HepG2 (cell line): Measurements from ENCODE around the gene SMAD3. TPM values are rescaled to one million over a fixed set of nuclear protein-coding genes. Genes with fewer than 3 reads are reported as not detected.

Experiments
- ATAC-seq: fragments of 200-7000 bp; cut with Tn5 transposase; 3 replicates; pipeline ENCODE4 v1.9.1; 2020; ENCODE audit warnings: mild to moderate bottlenecking, moderate library complexity
- BruUV-seq: library from RNA; stranded (reverse); fragments of 400-500 nt; replicated peaks from 2 replicates; lab custom pipeline; 2021; lab: Mats Ljungman, UMichigan
- CTCF ChIA-PET: fragments of 300-600 bp; formaldehyde crosslinking; extraction: SDS; loops from one replicate; lab custom pipeline; 2021; ENCODE audit warnings: low total read pairs, inconsistent platforms, low intra/inter-chr PET ratio; lab: Yijun Ruan, JAX
- POLR2A ChIA-PET: fragments of 350-600 bp; sonication (Branson Sonifier 250); formaldehyde crosslinking; loops from one replicate; lab custom pipeline; 2020; ENCODE audit warnings: antibody characterized with exemption, inconsistent platforms; lab: Yijun Ruan, JAX
- DNase-seq: peaks from one replicate; pipeline ENCODE4 v3.0.0-alpha.2; 2015; ENCODE audit warnings: low spot score
- FAIRE-seq: peaks from 3 replicates; lab custom pipeline; 2011; peaks lifted over from hg19 to GRCh38; lab: Jason Lieb, UNC
- H2AFZ ChIP-seq: one replicate; pipeline ENCODE4 v1.6.1; 2011; ENCODE audit warnings: low read length, inconsistent platforms
- H3K27ac ChIP-seq: fragments of 300-600 bp; 3 replicates; pipeline ENCODE4 v1.8.0; 2011; ENCODE audit warnings: mixed run types, mild to moderate bottlenecking, mixed read lengths, low read length, inconsistent platforms; ENCODE audit not compliant: insufficient read depth; ENCODE audit errors: extremely low read length
- H3K27me3 ChIP-seq, 2 experiments: fragments of 200-600 bp in 1 of 2; 2 replicates in 1 of 2; 3 replicates in 1 of 2; pipeline versions ENCODE4 v1.6.0 to v1.8.0; 2011; ENCODE audit warnings: low read length in 2 of 2, mild to moderate bottlenecking in 2 of 2, moderate library complexity in 2 of 2, inconsistent platforms in 1 of 2; ENCODE audit not compliant: insufficient read depth in 2 of 2, control insufficient read depth in 1 of 2
- H3K36me3 ChIP-seq, 2 experiments: fragments of 200-600 bp in 1 of 2; replicated peaks in 1 of 2; 2 replicates in 1 of 2; 3 replicates in 1 of 2; pipeline versions ENCODE4 v1.5.1 to v1.8.0; 2011; ENCODE audit warnings: low read length in 2 of 2, inconsistent platforms in 1 of 2; ENCODE audit not compliant: insufficient read depth in 2 of 2, control insufficient read depth in 1 of 2
- H3K4me1 ChIP-seq: 2 replicates; pipeline ENCODE4 v1.5.1; 2012; ENCODE audit warnings: low read length, inconsistent platforms; ENCODE audit not compliant: insufficient read depth
- H3K4me2 ChIP-seq: 2 replicates; pipeline ENCODE4 v1.6.0; 2011; ENCODE audit warnings: low read depth, low read length, inconsistent platforms
- H3K4me3 ChIP-seq, 3 experiments: fragments of 200-600 bp in 1 of 3; sonication (generic), shearing (Covaris generic) in 1 of 3; replicated peaks in 1 of 3; 2 replicates each; pipeline ENCODE4 v1.5.1; 2011 to 2016; ENCODE audit warnings: low read length in 3 of 3, inconsistent platforms in 2 of 3, low read depth in 2 of 3, mild to moderate bottlenecking in 2 of 3, control low read depth in 1 of 3, mixed read lengths in 1 of 3; ENCODE audit not compliant: insufficient read depth in 1 of 3
- H3K79me2 ChIP-seq: one replicate; pipeline ENCODE4 v1.6.1; 2011; ENCODE audit warnings: low read length, inconsistent platforms; ENCODE audit not compliant: insufficient read depth
- H3K9ac ChIP-seq: 2 replicates; pipeline ENCODE4 v1.6.0; 2011; ENCODE audit warnings: mild to moderate bottlenecking, low read depth, low read length, inconsistent platforms; ENCODE audit not compliant: insufficient read depth
- H3K9me3 ChIP-seq: 2 replicates; pipeline ENCODE4 v1.5.1; 2012; ENCODE audit warnings: mild to moderate bottlenecking, low read length
- H4K20me1 ChIP-seq: 2 replicates; pipeline ENCODE4 v1.6.0; 2011; ENCODE audit warnings: inconsistent platforms, mild to moderate bottlenecking, low read length, moderate library complexity; ENCODE audit not compliant: insufficient read depth
- ATF1 ChIP-seq: IDR thresholded peaks from 2 replicates; pipeline ENCODE4 v1.6.1; 2016; ENCODE audit warnings: mild to moderate bottlenecking, control low read depth
- ATF7-NPFF ChIP-seq: sonication (generic); formaldehyde crosslinking; IDR thresholded peaks from 2 replicates; pipeline ENCODE4 v1.8.1; 2023; ENCODE audit warnings: mild to moderate bottlenecking, low read depth, missing genetic modification reagents, moderate library complexity
- CREM ChIP-seq, 2 experiments: sonication (generic) in 1 of 2; formaldehyde crosslinking in 1 of 2; IDR thresholded peaks; 2 replicates each; pipeline versions ENCODE4 v1.4.0 to v1.6.1; 2016 to 2020; ENCODE audit warnings: antibody characterized with exemption in 1 of 2, mild to moderate bottlenecking in 1 of 2, missing genetic modification reagents in 1 of 2
- FOXO1 ChIP-seq: sonication (generic); formaldehyde crosslinking; IDR thresholded peaks from 2 replicates; pipeline ENCODE4 v1.4.0; 2020; ENCODE audit warnings: missing genetic modification reagents
- GTF2F1 ChIP-seq: fragments of 150-350 bp; IDR thresholded peaks from 2 replicates; pipeline ENCODE4 v1.6.1; 2014; ENCODE audit warnings: low read length
- KMT2A ChIP-seq: sonication (generic); formaldehyde crosslinking; IDR thresholded peaks from 2 replicates; pipeline ENCODE4 v1.4.0; 2020; ENCODE audit warnings: missing genetic modification reagents
- SALL1 ChIP-seq: sonication (generic); formaldehyde crosslinking; IDR thresholded peaks from 2 replicates; pipeline ENCODE4 v1.8.0; 2022; ENCODE audit warnings: mild to moderate bottlenecking, missing genetic modification reagents
- SKIL ChIP-seq: sonication (generic); formaldehyde crosslinking; IDR thresholded peaks from 2 replicates; pipeline ENCODE4 v1.8.0; 2022; ENCODE audit warnings: missing genetic modification reagents, mild to moderate bottlenecking, moderate library complexity, borderline replicate concordance
- SSRP1 ChIP-seq: IDR thresholded peaks from 2 replicates; pipeline ENCODE4 v1.6.1; 2016; ENCODE audit warnings: control low read depth
- TARDBP ChIP-seq: sonication (generic); formaldehyde crosslinking; IDR thresholded peaks from 2 replicates; pipeline ENCODE4 v1.8.0; 2022; ENCODE audit warnings: mild to moderate bottlenecking, missing genetic modification reagents
- TBP ChIP-seq: sonication (generic); formaldehyde crosslinking; IDR thresholded peaks from 2 replicates; pipeline ENCODE4 v1.5.0; 2020; ENCODE audit warnings: missing genetic modification reagents
- ZFP36 ChIP-seq: fragments of 150-350 bp; IDR thresholded peaks from 2 replicates; pipeline ENCODE4 v1.6.1; 2018; ENCODE audit warnings: borderline replicate concordance, low read length, low read depth; ENCODE audit not compliant: partially characterized antibody
- ZNF343 ChIP-seq: sonication (generic); formaldehyde crosslinking; IDR thresholded peaks from 2 replicates; pipeline ENCODE4 v1.4.0; 2020; ENCODE audit warnings: mild to moderate bottlenecking, missing genetic modification reagents
- ZNF687 ChIP-seq: sonication (generic); formaldehyde crosslinking; IDR thresholded peaks from 2 replicates; pipeline ENCODE4 v1.5.1; 2020; ENCODE audit warnings: mild to moderate bottlenecking, missing genetic modification reagents, moderate library complexity
- WGBS: methylation state at CpG from one replicate; pipeline ENCODE4 v1.1.6; 2017; ENCODE audit warnings: low lambda C conversion rate; 5-methylcytosine and 5-hydroxymethylcytosine counted together
- in situ Hi-C: cut with HindIII; loops from 2 replicates; pipeline ENCODE4 v1.10.0; 2017; ENCODE audit warnings: low pct_unique_long_range_greater_than_20kb; ENCODE audit not compliant: extremely low pct_ligation_motif_present
- intact Hi-C: fragments of 100-400 bp; cut with micrococcal nuclease; formaldehyde crosslinking; loops from one replicate; pipeline ENCODE4 v1.10.0; 2022; ENCODE audit not compliant: unreplicated experiment
- polyA plus RNA-seq, 8 experiments: library from polyadenylated mRNA; depleted of rRNA in 3 of 8; stranded (reverse) in 7 of 8; unstranded in 1 of 8; fragments of >200 nt; fragmentation: Illumina TruSeq in 4 of 8; extraction: Trizol in 4 of 8; gene quantifications; 2 replicates each; pipeline versions ENCODE4 v1.2.1 to v1.2.3, GENCODE V29; 2011 to 2016; ENCODE audit warnings: low read depth in 4 of 8, missing spikeins in 1 of 8, mixed read lengths in 1 of 8; ENCODE audit not compliant: insufficient read depth in 1 of 8
- total RNA-seq, 5 experiments: library from RNA; depleted of rRNA; stranded (reverse); fragments of >200 nt; fragmentation: Illumina TruSeq; extraction: Trizol; gene quantifications; 2 replicates each; pipeline ENCODE4 v1.2.3, GENCODE V29; 2016; ENCODE audit warnings: low read depth in 1 of 5
- TF ChIP-seq, protein P1 (sequence below): sonication (generic); formaldehyde crosslinking; IDR thresholded peaks from 2 replicates; pipeline ENCODE4 v1.4.0; 2020; ENCODE audit warnings: missing genetic modification reagents
- TF ChIP-seq, protein P2 (sequence below): sonication (generic); IDR thresholded peaks from 2 replicates; pipeline ENCODE4 v1.6.1; 2016; ENCODE audit warnings: low read depth, borderline replicate concordance

SMAD3 gene
- total and polyA plus RNA-seq, 2 of the 13 experiments (the other 11 are each of a cell fraction or from before 2014, with no cell fraction given): 8.6 to 56.3 TPM

GRCh38 chr15:67127331-67127664, 61.9 kb downstream of the SMAD3 start:
- no peak for DNase-seq
- FAIRE-seq: no peak
- H3K27me3 ChIP-seq: no peaks in the 10 kb centered on the region
- ChIA-PET POLR2A (interaction anchor here (1.6 kb wide), 1 partner anchor 20 kb away, joined by 6 read pairs; no protein-coding TSS in a partner anchor), CTCF (no interaction called here)
- WGBS: 74% methylated on average over 5 of the region's 5 CpGs
- H3K4me3 ChIP-seq: no peak overlapping the region
- H3K9me3 ChIP-seq: no peaks in the 10 kb centered on the region
- peaks cover 56% of the 10 kb centered on the region for H3K4me1 ChIP-seq
- no peak overlapping the region for H3K9ac ChIP-seq
- H4K20me1 ChIP-seq: peaks cover 92% of the 10 kb centered on the region
- peak overlapping the region; percentile 43; the same call in 1 of the 2 replicates for H3K4me2 ChIP-seq
- no peak overlapping the region for H3K27ac ChIP-seq
- peaks cover 11 to 26% of the 10 kb centered on the region in 2 experiments; a peak in 4 of 5 replicates for H3K36me3 ChIP-seq
- H3K79me2 ChIP-seq: peaks cover 70% of the 10 kb centered on the region
- intact Hi-C loops (no loop called here), in situ Hi-C loops (no loop called here)
- no peak overlapping the region for H2AFZ ChIP-seq
- no TSS peak for BruUV-seq
- no peak; the same call in 2 of the 3 replicates for ATAC-seq
- no peak for TF ChIP-seq CREM (IDR thresholded peaks at IDR 0.05)
- TF ChIP-seq CREM (CRISPR knock-in tag; IDR thresholded peaks at IDR 0.05): no peak
- TF ChIP-seq, protein P1, sequence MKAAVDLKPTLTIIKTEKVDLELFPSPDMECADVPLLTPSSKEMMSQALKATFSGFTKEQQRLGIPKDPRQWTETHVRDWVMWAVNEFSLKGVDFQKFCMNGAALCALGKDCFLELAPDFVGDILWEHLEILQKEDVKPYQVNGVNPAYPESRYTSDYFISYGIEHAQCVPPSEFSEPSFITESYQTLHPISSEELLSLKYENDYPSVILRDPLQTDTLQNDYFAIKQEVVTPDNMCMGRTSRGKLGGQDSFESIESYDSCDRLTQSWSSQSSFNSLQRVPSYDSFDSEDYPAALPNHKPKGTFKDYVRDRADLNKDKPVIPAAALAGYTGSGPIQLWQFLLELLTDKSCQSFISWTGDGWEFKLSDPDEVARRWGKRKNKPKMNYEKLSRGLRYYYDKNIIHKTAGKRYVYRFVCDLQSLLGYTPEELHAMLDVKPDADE (CRISPR knock-in tag): no peak
- no peak for TF ChIP-seq ZNF343 (CRISPR knock-in tag)
- no peak for TF ChIP-seq ATF7-NPFF (CRISPR knock-in tag)
- TF ChIP-seq SKIL (CRISPR knock-in tag): peak; percentile 9; the same call in 1 of the 2 replicates
- peak; percentile 56 for TF ChIP-seq ZFP36
- TF ChIP-seq KMT2A (CRISPR knock-in tag): no peak
- peak; percentile 3; the same call in 1 of the 2 replicates for TF ChIP-seq SALL1 (CRISPR knock-in tag)
- TF ChIP-seq ZNF687 (CRISPR knock-in tag): peak; percentile 8; the same call in 1 of the 2 replicates
- TF ChIP-seq SSRP1 (CRISPR knock-in tag): 0 out of 2 replicates have a peak, but pooled peaks have one; percentile 47
- TF ChIP-seq ATF1 (CRISPR knock-in tag): no peak
- 0 out of 2 replicates have a peak, but pooled peaks have one; percentile 6 for TF ChIP-seq TARDBP (CRISPR knock-in tag)
- TF ChIP-seq TBP (CRISPR knock-in tag): no peak
- TF ChIP-seq, protein P2, sequence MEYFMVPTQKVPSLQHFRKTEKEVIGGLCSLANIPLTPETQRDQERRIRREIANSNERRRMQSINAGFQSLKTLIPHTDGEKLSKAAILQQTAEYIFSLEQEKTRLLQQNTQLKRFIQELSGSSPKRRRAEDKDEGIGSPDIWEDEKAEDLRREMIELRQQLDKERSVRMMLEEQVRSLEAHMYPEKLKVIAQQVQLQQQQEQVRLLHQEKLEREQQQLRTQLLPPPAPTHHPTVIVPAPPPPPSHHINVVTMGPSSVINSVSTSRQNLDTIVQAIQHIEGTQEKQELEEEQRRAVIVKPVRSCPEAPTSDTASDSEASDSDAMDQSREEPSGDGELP: peak; percentile 1; the same call in 1 of the 2 replicates
- 0 out of 2 replicates have a peak, but pooled peaks have one; percentile 1 for TF ChIP-seq FOXO1
- no peak for TF ChIP-seq GTF2F1
